SW 1271 (cell line): ENCODE measurements around the gene PLXDC2.

Experiments used
- DNase-seq, 2 experiments: peaks; one replicate each; lab custom pipeline; 2025; lab: John Stamatoyannopoulos, UW

PLXDC2 gene

DNA sequence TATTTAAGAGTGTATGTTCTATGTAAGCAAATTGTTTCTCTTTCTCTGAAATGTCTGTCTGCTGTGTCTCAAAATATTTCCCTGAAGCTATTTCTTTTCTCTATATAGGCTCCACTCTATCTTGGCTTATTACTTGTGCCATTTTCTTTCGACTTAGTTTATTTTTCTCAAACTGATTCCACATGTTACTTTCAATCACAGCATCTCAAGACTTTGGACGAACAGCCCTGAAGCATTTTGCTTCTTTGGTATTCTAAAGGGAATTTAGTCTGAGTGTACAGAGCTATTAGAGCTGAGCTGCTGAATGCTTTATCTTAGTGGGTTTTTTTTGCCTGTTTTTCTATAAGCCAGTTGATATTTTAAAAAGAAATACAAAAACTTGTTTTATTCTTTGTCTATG is 95.7 kb downstream of the PLXDC2 start:
- no peak for DNase-seq

DNA sequence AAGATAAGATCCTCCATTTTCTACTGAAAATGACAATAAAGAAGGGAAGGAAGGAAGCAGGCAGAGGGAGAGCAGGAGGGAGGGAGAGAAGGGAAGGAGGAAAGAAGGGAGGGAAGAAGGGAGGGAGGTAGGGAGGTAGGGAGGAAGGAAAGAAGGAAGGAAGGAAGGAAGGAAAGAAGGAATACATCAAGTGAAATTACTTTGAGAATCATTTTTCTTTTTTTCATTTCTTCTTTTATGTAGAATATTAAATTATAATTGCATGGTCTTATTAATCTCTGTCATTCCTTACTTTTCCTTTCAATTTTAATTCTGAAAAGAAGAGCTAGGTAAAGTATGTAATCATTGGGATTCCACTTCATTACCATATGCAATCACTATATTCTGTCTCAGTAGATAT is 97.8 kb downstream of the PLXDC2 start:
- DNase-seq, result no peak

DNA sequence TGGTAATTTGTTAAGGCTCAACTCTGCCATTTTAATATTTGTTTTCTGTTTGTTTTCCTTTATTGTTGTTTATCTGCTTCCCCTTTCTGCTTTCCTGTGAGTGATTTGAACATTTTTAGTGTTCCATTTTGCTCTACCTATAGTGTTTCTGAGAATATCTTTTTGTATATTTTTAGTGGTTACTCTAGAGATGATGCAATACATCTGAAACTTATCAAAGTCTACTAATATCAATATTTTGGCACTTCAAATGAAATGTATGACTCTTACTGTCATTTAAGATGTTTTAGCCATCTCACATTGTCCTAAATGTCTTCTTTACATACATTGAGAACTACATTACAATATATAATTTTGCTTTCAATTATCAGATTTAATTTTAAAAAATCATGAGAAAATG is 98.9 kb downstream of the PLXDC2 start:
- no peak for DNase-seq

DNA sequence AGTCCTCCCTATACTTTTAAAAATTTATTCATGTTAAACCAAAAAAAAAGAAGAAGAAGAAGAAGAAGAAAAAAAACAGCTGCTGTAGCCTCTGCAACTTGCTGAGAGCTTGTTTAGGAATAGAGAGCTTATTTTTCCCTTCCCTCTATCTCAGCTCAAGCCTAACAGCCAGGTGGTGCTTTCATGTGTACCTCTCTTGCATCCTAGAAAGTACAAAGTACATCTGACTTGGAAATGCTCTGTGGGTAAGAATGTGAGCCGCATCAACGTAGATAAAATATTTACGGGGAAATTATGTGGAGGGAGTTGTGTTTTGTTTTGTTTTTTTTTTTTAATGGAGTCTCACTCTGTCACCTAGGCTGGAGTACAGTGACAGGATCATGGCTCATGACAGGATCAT is 99.6 kb downstream of the PLXDC2 start:
- DNase-seq, result no peak

DNA sequence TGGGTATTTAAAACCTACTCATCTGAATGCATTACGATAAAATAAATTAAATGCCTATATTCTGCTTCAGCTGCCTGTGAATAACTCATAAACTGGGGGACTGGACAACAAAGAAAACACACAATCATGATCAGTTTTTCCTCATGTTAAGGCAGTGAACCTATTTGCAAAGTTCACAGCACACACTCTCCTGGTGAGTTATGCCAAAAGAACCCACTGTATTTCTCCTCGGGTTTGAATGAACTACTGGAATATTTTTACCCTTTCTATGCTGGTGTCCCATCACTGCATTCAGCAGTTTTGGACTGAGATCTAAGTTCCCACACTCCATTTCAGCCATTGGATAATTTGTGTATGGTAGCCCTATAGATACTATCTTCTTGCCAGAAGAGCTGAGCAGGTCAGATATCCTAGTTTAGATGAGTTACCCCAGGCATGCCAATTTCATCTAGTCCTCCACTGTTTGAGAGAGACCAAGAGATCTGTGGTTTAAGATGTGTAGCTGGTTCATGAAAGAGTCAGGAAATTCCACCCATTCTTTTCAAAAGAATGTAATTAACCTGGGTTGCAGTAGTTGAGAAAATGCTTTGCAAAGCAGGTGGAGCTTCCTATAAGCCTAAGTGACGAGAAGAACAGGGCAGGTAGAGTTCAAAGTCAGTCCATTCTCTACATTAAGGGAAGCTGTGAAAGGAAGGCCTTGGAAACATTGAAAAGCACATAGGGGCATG is 101.7 kb downstream of the PLXDC2 start:
- DNase-seq, result no peak

DNA sequence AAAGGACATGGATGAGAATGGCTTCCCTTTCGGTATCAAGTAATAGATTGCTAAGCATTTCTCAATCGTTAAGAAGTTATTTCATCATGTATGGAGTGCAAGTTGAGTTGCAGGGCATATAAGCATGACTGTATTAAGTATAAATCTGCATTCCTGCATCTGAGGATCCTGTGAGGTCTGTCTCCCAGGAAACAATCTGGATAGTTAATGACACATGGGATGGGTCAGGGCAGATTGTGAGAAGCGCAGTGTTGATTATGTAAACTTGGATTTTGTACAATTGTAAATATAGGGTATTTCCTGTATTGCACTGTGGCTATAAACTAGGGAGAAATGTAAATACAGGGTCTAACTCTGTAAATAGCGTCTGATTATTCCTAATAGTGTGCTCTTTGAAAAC is 102.6 kb downstream of the PLXDC2 start:
- DNase-seq, result no peak

DNA sequence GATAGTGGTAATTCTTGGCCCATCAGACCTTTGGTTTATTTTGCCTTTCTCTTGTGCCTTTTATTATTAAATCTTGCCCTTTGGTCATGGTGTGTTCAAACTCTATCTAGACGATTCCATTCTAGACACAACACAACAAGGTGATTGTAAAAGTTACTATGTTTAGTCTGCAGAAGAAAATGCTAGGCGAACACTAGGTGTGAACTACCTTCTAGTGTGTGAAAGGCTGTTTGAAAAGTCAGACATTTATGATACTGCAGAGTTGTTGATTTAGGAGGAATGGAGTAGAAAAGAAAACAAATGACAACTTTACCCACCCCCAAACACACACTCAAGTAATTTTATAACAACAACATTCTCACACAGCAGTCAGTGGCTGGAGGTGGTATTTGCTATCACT is 103.4 kb downstream of the PLXDC2 start:
- no peak for DNase-seq

DNA sequence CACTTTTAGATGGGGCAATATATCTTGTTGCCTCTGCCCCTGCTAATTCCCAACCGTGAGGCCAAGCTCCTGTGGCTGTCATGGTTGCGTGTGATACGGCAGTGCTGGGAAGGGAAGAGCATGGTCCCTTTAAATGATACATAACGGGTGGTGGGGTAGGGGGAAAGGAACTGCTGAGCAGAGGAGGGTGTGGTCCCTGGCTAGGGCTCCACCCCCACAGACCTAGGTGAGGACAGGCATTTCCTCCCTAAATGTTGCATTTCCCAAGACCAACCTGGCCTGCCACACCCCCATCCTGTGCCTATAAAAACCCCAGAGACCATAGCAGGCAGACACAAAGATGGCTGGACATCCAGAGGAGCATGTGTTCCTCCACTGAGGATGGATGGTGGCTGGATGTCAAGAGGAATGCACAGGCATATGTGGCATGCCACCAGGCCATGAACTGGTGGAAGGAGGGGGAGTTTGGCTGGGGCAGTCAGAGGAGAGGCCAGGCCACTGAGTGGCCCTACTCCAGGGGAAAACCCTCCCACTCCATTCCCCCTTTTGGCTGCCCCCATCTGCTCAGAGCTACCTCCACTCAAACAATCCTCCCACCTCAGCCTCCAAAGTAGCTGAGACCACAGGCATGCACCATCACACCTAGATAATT is 104.0 kb downstream of the PLXDC2 start:
- DNase-seq, result no peak

DNA sequence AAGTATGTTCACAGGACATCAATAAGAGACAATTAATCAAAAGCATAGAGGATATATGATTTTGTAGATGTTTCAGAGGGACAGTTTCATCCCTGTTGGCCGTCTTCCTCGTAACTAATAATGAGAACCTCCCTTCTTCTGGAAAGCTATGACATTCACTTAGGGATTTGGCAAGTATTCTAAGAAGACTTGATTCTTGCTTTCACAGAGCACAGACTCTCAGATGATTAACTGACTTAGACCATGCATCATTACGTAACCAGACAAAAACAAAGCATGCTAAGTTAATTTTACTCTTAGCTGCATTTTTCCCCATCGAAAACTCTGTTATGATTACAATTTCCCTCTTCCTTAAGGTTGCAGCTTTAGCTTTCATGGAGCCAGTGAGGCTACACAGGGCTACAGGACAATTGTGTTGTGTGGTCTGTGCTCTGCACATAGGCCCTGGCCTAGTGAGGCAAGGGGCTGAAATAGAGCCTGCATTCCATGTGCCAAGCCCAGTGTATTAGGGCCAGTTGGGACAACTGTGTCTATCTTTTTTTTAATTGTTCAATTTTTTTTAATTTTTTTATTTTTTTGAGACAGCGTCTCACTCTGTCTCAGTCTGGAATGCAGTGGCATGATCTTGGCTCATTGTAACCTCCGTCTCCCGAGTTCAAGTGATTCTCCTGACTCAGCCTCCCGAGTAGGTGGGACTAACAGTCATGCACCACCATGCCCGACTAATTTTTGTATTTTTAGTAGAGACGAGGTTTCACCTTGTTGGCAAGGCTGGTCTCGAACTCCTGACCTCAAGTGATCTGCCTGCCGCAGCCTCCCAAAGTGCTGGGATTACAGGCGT is 105.3 kb downstream of the PLXDC2 start:
- DNase-seq, result no peak

DNA sequence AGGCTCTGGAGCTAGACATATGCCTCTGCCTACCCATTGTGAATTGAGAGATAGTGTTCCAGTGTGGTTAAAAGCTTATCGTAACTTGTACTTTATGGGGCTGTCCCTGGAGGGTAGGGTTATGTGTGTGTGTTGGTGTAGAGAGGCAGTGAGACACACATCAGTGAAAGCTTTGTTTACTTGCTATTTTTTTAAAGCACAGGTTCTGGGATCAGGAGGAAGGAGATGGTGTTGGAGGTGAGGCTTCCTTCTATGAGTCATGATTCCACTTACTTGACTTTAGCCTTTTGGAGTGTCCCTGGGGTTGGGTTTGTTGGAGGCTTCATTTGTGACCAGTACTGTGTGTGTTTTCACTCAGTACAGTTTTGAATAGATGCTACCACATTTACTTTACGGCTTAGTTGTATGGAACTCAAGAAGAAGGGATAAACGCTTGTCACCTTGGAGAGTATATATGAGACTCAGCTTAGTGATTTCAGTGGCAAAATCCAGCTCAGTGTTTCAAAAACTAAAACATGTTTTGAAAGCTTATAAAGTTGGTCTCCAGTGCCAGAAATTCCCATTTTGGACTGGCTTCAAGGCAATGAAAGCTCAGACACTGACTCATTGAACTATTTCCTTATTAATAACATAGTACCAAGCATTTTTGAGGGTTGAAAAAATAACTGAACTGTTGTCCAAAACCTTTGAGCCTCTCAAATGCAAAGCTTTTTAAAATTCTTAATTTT is 106.2 kb downstream of the PLXDC2 start:
- DNase-seq, result no peak

DNA sequence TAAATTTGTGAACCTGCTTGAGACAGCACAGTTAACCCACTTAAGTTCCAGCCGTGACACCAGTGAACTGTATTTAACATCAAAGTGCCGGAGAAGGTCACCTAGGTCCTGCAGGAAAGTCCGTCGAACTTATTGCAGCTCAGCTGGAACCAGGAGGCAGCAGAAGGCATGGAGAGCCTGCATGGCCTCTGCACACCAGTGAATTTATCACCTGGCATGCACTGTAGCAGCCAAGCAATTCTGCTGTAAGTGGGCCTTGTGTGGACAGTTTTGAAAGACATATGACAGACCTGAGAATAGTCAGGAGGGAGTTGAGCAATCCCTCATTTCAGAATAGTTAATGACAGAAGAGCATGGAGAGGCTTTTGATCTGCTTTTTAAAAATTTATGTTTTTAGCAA is 108.8 kb downstream of the PLXDC2 start:
- no peak for DNase-seq

DNA sequence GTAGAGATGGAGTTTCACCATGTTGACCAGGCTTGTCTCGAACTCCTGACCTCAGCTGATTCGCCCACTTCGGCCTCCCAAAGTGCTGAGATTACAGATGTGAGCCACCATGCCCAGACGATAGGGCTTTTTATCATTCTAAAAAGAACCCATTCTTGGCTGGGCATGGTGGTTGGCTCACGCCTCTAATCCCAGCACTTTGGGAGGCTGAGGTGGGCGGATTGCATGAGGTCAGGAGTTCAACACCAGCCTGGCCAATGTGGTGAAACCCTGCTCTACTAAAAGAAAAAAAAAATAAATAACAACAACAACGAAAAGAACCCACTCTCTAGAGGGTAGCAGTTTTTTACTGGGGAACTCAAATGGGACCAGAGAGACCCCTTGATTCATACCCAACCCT is 112.7 kb downstream of the PLXDC2 start:
- DNase-seq, result no peak

DNA sequence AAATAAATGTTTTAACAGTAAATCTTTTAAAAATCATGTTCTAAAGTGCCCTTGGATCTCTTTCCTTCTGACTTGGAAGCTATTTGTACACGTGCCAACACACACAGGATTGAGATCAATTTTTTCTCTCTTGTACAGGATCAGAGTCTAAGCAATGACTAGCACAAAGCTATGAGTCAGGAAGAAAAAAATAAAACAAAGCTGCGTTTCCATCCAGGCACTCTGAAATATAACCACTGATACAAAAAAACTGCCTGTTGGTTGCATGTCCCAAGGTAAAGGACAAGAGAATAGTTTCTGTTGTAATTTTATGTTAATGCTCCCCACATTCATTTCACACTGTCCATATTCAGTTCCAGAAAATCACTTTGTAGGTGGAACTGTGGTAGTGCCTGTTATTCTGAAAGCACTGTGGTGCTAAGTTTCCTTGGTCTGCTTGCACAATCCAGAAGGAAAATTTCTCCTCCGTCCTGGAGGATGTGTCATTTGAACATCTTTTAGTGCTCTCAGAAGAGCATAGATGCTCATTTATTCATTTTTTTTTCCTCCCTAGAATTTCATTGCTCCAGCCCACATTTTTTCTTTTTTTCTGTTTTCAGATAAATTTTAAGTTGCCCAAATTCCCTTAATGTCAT is 113.4 kb downstream of the PLXDC2 start:
- DNase-seq, result no peak

DNA sequence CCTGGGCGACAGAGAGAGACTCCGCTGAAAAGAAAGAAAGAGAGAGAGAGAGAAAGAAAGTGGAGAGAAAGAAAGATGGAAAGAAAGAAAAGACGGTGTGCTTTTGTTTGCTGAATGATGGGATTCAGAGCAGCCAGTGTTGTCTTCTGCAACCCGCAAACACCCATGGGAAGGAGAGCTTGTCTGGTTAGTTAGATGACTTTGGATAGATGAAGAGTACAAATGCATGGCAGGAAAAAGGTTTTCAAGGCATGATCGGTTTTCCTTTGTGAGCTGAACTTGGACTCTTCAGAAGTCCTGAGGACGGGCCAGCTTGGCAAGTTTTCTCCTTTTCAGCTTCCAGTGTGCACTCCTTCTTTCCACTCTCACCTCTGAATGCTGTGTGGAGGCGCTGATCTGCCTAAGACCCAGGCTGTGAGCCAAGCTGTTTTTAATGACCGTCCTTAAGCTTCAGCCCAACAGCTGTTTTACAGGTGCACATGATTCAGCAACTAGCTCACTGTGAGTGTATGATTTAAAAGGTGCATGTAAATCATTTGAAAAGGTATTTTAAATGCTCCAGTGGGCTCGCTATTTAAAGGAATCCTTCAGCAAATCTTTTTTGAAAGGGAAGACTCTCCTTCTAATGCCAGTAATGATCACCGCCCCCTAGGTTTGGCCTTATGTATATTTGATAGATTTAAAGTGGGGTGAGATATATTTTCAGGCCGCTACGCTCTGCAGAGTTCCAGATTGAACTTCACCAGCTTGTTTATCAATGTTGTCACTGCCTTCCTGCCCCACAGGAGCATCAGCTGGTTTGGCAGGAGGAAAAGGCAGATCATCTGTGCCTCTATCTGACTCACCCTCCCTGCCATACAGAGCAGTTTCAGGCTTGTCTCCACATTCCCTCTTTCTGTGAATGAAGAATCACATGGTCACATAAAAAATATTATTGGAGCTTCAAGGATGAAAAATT is 115.0 kb downstream of the PLXDC2 start:
- no peak for DNase-seq

DNA sequence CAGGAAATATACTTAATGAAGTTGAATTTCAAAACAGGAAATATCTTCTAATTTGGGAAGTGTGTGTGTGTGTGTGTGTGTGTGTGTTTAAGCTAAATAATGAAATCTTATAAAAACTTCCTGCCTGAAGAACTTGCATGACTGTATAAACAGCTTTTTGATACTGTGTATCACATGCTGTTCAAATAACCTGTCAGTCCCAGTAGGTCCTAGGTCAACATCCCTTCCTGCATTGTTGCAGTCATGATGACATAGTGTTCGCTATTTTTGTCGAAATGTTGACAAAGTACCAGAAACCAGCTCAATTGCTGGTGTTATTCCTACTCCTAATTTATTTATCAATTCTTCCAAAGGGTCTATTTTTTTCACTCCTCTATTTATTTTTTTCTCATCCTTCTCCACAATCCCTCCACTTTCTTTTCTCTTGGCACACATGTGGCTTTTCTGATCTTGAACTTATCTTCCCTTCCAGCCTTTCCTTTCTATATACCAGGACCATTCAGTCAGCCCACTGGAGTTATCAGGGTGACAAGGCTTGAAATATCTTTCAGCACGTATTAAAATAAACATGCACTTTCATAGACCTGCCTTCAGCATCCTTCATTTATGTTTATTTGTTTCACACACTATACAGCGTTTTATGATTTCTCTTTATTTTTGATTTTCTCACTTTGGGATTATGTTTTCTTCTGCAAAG is 115.8 kb downstream of the PLXDC2 start:
- DNase-seq, result no peak

DNA sequence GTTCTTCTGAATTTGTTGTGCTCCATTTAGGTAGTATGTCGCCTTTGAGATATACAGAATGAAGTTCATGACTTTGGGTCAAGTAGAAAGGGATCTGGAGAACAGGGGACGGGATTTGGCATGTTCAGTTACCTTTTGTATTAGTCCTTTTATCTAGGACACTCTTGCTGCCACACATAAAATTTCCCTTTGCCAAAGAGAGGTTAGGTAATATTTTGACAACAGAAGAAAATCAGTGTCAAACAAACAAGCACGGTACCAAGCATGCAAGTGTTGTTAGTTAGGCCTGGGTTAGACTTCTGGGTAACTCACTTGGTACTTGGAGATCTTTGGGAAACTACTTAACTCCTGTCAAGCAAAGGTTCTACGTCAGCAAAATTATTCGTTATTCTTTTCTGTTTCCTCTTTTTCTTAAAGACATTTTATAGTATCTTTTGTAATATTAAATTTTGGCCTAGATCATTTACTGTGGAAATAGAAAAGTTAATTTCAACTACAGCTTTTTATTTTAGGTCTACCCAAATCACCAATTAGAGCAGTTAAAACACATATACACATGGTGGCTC is 116.7 kb downstream of the PLXDC2 start:
- DNase-seq, result no peak

DNA sequence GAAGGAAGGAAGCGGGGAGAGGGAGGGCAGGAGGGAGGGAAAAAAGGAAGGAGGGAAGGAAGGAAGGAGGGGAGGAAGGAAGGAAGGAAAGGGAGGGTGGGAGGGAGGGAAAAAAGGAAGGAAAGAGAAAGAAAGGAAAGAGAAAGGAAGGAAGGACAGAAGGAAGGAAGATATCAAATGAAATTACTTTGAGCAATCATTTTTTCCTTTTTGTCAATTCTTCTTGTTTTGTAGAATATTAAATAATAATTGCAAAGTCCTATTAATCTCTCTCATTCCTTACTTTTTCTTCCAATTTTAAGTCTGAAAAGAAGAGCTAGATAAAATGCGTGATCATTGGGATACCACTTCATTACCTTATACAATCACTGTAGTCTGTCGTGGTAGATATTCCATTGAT is 117.5 kb downstream of the PLXDC2 start:
- DNase-seq, result no peak

DNA sequence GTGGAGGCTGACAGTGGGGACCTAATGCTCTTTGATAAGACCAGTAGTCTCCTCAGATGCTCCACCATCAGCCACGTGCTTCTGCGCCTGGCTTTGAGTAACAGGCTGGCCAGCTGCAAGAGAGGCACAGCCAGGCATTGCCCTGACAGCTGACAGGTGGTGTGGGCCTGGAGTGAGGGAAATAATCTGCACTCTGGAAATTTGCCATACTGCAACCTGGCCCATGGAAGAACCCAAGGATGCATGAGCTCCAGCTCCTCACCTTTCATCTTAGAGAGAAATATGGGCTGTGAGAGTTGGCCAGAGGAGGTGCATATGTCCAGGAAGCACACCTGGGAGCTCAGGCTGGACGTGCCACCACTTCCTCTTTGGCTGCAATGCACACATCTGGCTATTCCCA is 118.9 kb downstream of the PLXDC2 start:
- no peak for DNase-seq

DNA sequence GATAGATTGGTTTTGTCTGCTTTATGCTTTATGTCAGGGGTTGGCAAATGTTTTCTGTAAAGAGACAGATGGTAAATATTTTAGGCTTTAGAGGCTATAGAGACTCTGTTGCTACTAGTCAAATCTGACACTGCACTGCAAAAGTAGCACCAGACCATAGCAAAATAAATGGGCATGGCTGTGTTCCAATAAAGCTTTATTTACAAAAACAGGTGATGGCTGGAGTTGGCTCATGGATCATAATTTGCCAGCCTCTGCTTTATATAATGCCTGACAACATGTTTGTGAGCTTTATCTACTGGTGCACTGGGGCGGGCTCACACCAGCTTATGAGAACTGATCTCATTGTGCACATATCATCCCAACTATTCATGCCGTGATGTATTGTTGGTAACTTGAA is 120.1 kb downstream of the PLXDC2 start:
- DNase-seq, result no peak

DNA sequence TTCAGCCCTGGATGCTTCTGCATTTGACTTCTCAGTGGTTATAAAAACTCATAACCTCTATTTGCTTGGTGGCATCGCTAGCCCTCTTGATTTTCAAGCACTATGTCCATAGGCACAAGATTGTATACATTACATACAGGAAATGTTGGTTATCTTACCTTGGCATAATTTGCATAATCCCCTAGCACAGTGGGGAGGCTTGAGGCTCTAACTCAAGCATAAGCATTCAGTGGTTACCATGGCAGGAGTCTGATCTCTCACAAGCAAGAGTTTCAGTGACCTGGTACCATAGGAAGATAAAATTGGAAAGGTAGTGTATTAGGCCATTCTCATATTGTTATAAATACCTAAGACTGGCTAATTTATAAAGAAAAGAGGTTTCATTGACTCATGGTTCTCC is 121.8 kb downstream of the PLXDC2 start:
- DNase-seq, result no peak
